ENCODE measurements around the gene GUCY1B1.

DNA sequence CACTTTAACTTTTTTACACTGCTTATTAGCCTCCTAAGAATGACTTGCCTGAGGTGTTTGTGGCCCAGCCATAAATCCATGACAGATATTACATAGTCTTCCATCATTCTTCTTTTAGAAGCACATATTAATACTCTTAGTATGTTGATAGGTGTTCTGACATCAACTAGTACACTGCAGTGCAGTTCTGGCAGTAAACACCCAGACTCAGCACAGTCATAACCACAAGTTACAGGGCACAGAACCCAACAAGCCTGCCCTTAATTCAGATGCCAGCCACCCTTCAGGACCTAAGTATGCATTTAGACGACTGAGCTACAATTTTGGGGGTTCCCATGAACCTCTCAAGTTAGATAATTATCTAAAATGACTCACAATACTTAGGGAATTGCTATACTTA lies 36.5 kb upstream of the GUCY1B1 start:
- TF ChIP-seq GATA3 (IDR thresholded peaks at IDR 0.05; ENCODE audit: low read depth, low read length) (no peak), GATA2 (IDR thresholded peaks at IDR 0.05; ENCODE audit: low read depth, low read length) (no peak)
